GM21619 (cell line): ENCODE results near the gene MAD1L1.

ENCODE experiments used
- ATAC-seq: cut with Tn5 transposase; IDR thresholded peaks from one replicate; pipeline ENCODE4 v1.9.1; 2021; ENCODE audit not compliant: unreplicated experiment

MAD1L1 gene

GRCh38 chr7:1995426-1995825 lies 237.3 kb downstream of the MAD1L1 start:
- ATAC-seq = no peak

GRCh38 chr7:1994931-1995330 lies 237.8 kb downstream of the MAD1L1 start:
- ATAC-seq = no peak

GRCh38 chr7:1993776-1994740 lies 238.7 kb downstream of the MAD1L1 start:
- no peak for ATAC-seq

- no peak for ATAC-seq
These were observed 239.6 kb downstream of the MAD1L1 start for GRCh38 chr7:1993031-1993695.

- no peak for ATAC-seq
These were observed 240.2 kb downstream of the MAD1L1 start for GRCh38 chr7:1992554-1992953.

- no peak for ATAC-seq
These were observed 242.6 kb downstream of the MAD1L1 start for GRCh38 chr7:1990001-1990670.

GRCh38 chr7:1989049-1989860 lies 243.5 kb downstream of the MAD1L1 start:
- no peak for ATAC-seq

GRCh38 chr7:1988533-1988930 lies 244.2 kb downstream of the MAD1L1 start:
- ATAC-seq = no peak

GRCh38 chr7:1987591-1988532 lies 244.9 kb downstream of the MAD1L1 start:
- no peak for ATAC-seq

GRCh38 chr7:1987084-1987535 lies 245.6 kb downstream of the MAD1L1 start:
- ATAC-seq = no peak

- no peak for ATAC-seq
These were observed 246.2 kb downstream of the MAD1L1 start for GRCh38 chr7:1986366-1987083.

GRCh38 chr7:1985936-1986335 lies 246.8 kb downstream of the MAD1L1 start:
- ATAC-seq = no peak

GRCh38 chr7:1985042-1985441 lies 247.7 kb downstream of the MAD1L1 start:
- ATAC-seq = no peak

- no peak for ATAC-seq
These were observed 250.9 kb downstream of the MAD1L1 start for GRCh38 chr7:1981878-1982230.

GRCh38 chr7:1981201-1981877 lies 251.4 kb downstream of the MAD1L1 start:
- no peak for ATAC-seq

GRCh38 chr7:1979591-1980560 lies 252.9 kb downstream of the MAD1L1 start:
- ATAC-seq = peak; percentile 73
